K562 (cell line): ENCODE data around the gene DOK1. TPM values are rescaled to one million over a fixed set of nuclear protein-coding genes. Genes with fewer than 3 reads are reported as not detected.

Experiments
- CCNT2 ChIP-seq: IDR thresholded peaks from 2 replicates; pipeline ENCODE4 v1.6.1; 2011; ENCODE audit warnings: borderline replicate concordance, low read depth, mild to moderate bottlenecking, moderate library complexity, mixed read lengths, low read length; ENCODE audit not compliant: insufficient read length; ENCODE audit errors: extremely low read depth
- DNMT1 ChIP-seq: fragments of 450-650 bp; IDR thresholded peaks from 2 replicates; pipeline ENCODE4 v1.6.1; 2016; ENCODE audit warnings: antibody characterized with exemption, mild to moderate bottlenecking
- KDM2B ChIP-seq: fragments of 250-450 bp; sonication (Bioruptor Pico); IDR thresholded peaks from 2 replicates; pipeline ENCODE4 v1.8.0; 2021; ENCODE audit warnings: mild to moderate bottlenecking, moderate library complexity
- NFATC3 ChIP-seq: fragments of 450-650 bp; IDR thresholded peaks from 2 replicates; pipeline ENCODE4 v1.6.1; 2017; ENCODE audit warnings: mild to moderate bottlenecking
- NFIX ChIP-seq: fragments of 250-450 bp; sonication (Bioruptor Pico); IDR thresholded peaks from 2 replicates; pipeline ENCODE4 v1.4.0; 2020; ENCODE audit warnings: low read depth, mild to moderate bottlenecking, moderate library complexity
- RBFOX2 ChIP-seq: fragments of 200-400 bp; formaldehyde crosslinking; IDR thresholded peaks from 2 replicates; pipeline ENCODE4 v1.6.1; 2017; ENCODE audit warnings: low read depth, mild to moderate bottlenecking, low read length, moderate library complexity
- RBM14 ChIP-seq: fragments of 200-400 bp; formaldehyde crosslinking; IDR thresholded peaks from 2 replicates; pipeline ENCODE4 v1.6.1; 2018; ENCODE audit warnings: low read depth, mild to moderate bottlenecking, low read length, moderate library complexity, borderline replicate concordance; ENCODE audit not compliant: insufficient read depth
- ZBTB17 ChIP-seq: fragments of 450-650 bp; formaldehyde crosslinking; IDR thresholded peaks from 2 replicates; pipeline ENCODE4 v1.4.0; 2020; ENCODE audit warnings: mild to moderate bottlenecking
- ZNF140 ChIP-seq: fragments of 250-450 bp; sonication (Bioruptor Pico); IDR thresholded peaks from 2 replicates; pipeline ENCODE4 v1.8.0; 2021; ENCODE audit warnings: moderate library complexity, mild to moderate bottlenecking, inconsistent platforms
- ZNF589 ChIP-seq: fragments of 200-800 bp; sonication (Bioruptor generic); IDR thresholded peaks from 2 replicates; pipeline ENCODE4 v1.6.1; 2016; ENCODE audit warnings: low read depth, missing genetic modification characterization, missing compliant biosample characterization
- ZNF764 ChIP-seq: fragments of 250-450 bp; sonication (Bioruptor Pico); IDR thresholded peaks from 2 replicates; pipeline ENCODE4 v1.4.0; 2020; ENCODE audit warnings: low read depth, mild to moderate bottlenecking, moderate library complexity
- ZNF778 ChIP-seq: fragments of 450-650 bp; formaldehyde crosslinking; IDR thresholded peaks from 2 replicates; pipeline ENCODE4 v1.4.0; 2020; ENCODE audit warnings: mild to moderate bottlenecking, moderate library complexity
- polyA plus RNA-seq, 8 experiments: library from polyadenylated mRNA; depleted of rRNA in 4 of 8; stranded (reverse) in 5 of 8; unstranded in 3 of 8; fragments of >200 nt; fragmentation: Nextera tagmentation in 2 of 8; fragmentation: Illumina TruSeq in 1 of 8; extraction: Ambion mirVana in 2 of 8; extraction: Trizol in 1 of 8; gene quantifications; 2 replicates each; pipeline versions ENCODE4 v1.2.1 to v1.2.3, GENCODE V29; 2011 to 2014; ENCODE audit warnings: inconsistent platforms in 1 of 8, missing spikeins in 1 of 8
- total RNA-seq, 7 experiments: library from RNA; depleted of rRNA in 6 of 7; stranded (reverse); fragments of >200 nt in 6 of 7; fragmentation: Illumina TruSeq in 2 of 7; extraction: Trizol in 2 of 7; gene quantifications; 2 replicates each; pipeline versions ENCODE4 v1.2.1 to v1.2.3, GENCODE V29; 2011 to 2021; ENCODE audit warnings: low replicate concordance in 1 of 7
- TF ChIP-seq, protein P1 (sequence below): IDR thresholded peaks from 3 replicates; pipeline ENCODE4 v1.6.1; 2011; ENCODE audit warnings: borderline replicate concordance, mild to moderate bottlenecking, moderate library complexity; ENCODE audit not compliant: insufficient read length; ENCODE audit errors: extremely low read depth
- TF ChIP-seq, protein P2 (sequence below): fragments of 450-650 bp; IDR thresholded peaks from 2 replicates; pipeline ENCODE4 v1.6.1; 2016; ENCODE audit warnings: low read depth, mild to moderate bottlenecking, moderate library complexity
- TF ChIP-seq, protein P3 (sequence below): conservative IDR thresholded peaks from 2 replicates; pipeline ENCODE4 v1.6.1; 2011; ENCODE audit warnings: low read depth, mild to moderate bottlenecking, low read length; ENCODE audit not compliant: control insufficient read depth
- TF ChIP-seq, protein P4 (sequence below): sonication (generic); formaldehyde crosslinking; IDR thresholded peaks from 2 replicates; pipeline ENCODE4 v1.8.0; 2022; ENCODE audit warnings: mild to moderate bottlenecking, low read depth, missing genetic modification reagents
- TF ChIP-seq, protein P5 (sequence below), 2 experiments: IDR thresholded peaks in 1 of 2; conservative IDR thresholded peaks in 1 of 2; 2 replicates each; pipeline ENCODE4 v1.6.1; 2016; ENCODE audit warnings: low read depth in 2 of 2, mild to moderate bottlenecking in 1 of 2, missing compliant biosample characterization in 1 of 2, missing genetic modification characterization in 1 of 2, moderate library complexity in 1 of 2

The DOK1 gene
- total and polyA plus RNA-seq, 9 of the 15 experiments (the other 6 are each of a cell fraction or from before 2014, with no cell fraction given): 0.59 to 36.4 (median 16.1) TPM

DNA sequence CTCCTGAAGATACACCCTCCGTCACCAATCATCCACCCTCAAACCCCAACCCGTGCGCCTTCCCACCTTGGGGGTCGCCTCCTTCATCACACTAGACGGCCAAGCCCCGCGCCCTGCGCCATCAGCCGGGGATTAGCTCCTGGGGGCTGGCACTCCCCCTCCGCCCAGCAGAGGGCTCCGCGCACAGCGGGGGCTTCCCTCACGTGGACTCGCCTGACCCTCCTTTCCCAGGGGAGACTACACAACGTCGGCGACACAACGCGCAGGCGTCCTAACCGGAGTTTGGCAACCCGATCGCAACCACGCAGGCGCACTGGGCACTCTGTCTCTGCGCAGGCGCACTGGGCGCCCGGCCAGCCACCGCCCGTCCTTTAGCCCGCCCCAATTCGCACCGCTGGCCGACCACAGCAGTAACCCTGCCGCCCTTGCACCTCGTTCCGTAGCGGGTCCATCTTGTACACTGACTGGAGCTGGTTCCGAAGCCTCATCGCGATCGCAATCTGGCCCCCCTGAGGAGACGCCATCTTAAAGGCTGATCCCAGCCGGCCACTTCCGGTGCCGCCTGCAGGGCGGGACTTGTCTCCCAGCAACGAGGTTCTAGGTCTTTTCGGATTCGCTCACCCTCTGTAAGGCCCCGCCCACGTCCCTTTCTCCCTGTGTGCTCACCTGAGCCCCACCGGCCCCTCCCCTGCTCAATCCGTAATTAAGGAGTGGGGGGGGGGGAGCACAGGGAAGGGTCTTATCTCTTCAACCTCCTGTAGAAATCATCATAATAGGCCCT, 47.2 kb upstream of the DOK1 start, which contains the start of gene PCGF1 (continued):
- TF ChIP-seq, protein P1, sequence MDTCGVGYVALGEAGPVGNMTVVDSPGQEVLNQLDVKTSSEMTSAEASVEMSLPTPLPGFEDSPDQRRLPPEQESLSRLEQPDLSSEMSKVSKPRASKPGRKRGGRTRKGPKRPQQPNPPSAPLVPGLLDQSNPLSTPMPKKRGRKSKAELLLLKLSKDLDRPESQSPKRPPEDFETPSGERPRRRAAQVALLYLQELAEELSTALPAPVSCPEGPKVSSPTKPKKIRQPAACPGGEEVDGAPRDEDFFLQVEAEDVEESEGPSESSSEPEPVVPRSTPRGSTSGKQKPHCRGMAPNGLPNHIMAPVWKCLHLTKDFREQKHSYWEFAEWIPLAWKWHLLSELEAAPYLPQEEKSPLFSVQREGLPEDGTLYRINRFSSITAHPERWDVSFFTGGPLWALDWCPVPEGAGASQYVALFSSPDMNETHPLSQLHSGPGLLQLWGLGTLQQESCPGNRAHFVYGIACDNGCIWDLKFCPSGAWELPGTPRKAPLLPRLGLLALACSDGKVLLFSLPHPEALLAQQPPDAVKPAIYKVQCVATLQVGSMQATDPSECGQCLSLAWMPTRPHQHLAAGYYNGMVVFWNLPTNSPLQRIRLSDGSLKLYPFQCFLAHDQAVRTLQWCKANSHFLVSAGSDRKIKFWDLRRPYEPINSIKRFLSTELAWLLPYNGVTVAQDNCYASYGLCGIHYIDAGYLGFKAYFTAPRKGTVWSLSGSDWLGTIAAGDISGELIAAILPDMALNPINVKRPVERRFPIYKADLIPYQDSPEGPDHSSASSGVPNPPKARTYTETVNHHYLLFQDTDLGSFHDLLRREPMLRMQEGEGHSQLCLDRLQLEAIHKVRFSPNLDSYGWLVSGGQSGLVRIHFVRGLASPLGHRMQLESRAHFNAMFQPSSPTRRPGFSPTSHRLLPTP: no peak
- TF ChIP-seq RBM14: 0 out of 2 replicates have a peak, but pooled peaks have one; percentile 55
- TF ChIP-seq NFATC3: no peak
- TF ChIP-seq ZNF778 (CRISPR knock-in tag): no peak
- TF ChIP-seq ZNF589 (CRISPR knock-in tag): no peak
- TF ChIP-seq CCNT2: peak; percentile 60
- TF ChIP-seq, protein P2, sequence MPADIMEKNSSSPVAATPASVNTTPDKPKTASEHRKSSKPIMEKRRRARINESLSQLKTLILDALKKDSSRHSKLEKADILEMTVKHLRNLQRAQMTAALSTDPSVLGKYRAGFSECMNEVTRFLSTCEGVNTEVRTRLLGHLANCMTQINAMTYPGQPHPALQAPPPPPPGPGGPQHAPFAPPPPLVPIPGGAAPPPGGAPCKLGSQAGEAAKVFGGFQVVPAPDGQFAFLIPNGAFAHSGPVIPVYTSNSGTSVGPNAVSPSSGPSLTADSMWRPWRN: no peak
- TF ChIP-seq DNMT1: no peak
- TF ChIP-seq, protein P3, sequence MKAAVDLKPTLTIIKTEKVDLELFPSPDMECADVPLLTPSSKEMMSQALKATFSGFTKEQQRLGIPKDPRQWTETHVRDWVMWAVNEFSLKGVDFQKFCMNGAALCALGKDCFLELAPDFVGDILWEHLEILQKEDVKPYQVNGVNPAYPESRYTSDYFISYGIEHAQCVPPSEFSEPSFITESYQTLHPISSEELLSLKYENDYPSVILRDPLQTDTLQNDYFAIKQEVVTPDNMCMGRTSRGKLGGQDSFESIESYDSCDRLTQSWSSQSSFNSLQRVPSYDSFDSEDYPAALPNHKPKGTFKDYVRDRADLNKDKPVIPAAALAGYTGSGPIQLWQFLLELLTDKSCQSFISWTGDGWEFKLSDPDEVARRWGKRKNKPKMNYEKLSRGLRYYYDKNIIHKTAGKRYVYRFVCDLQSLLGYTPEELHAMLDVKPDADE: peak; percentile 57; the same call in 1 of the 2 replicates
- peak; percentile 75 for TF ChIP-seq ZBTB17 (CRISPR knock-in tag)
- no peak for TF ChIP-seq NFIX (CRISPR knock-in tag)
- TF ChIP-seq KDM2B: no peak; the same call in 1 of the 2 replicates
- TF ChIP-seq, protein P4, sequence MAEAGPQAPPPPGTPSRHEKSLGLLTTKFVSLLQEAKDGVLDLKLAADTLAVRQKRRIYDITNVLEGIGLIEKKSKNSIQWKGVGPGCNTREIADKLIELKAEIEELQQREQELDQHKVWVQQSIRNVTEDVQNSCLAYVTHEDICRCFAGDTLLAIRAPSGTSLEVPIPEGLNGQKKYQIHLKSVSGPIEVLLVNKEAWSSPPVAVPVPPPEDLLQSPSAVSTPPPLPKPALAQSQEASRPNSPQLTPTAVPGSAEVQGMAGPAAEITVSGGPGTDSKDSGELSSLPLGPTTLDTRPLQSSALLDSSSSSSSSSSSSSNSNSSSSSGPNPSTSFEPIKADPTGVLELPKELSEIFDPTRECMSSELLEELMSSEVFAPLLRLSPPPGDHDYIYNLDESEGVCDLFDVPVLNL (CRISPR knock-in tag): no peak
- 0 out of 2 replicates have a peak, but pooled peaks have one; percentile 14 for TF ChIP-seq ZNF764
- TF ChIP-seq ZNF140: no peak
- TF ChIP-seq RBFOX2: peak; percentile 81
- TF ChIP-seq, protein P5, sequence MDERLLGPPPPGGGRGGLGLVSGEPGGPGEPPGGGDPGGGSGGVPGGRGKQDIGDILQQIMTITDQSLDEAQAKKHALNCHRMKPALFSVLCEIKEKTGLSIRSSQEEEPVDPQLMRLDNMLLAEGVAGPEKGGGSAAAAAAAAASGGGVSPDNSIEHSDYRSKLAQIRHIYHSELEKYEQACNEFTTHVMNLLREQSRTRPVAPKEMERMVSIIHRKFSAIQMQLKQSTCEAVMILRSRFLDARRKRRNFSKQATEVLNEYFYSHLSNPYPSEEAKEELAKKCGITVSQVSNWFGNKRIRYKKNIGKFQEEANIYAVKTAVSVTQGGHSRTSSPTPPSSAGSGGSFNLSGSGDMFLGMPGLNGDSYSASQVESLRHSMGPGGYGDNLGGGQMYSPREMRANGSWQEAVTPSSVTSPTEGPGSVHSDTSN (CRISPR knock-in tag; IDR thresholded peaks at IDR 0.05; ENCODE audit: low read depth): no peak
- TF ChIP-seq, protein P5 (tag; conservative IDR thresholded peaks at IDR 0.05; ENCODE audit: low read depth): no peak
